HG03565 (cell line): ENCODE measurements around the gene KCNG2.

Experiments used
- ATAC-seq: cut with Tn5 transposase; IDR thresholded peaks from one replicate; pipeline ENCODE4 v1.9.1; 2021; ENCODE audit warnings: mild to moderate bottlenecking, moderate library complexity; ENCODE audit not compliant: unreplicated experiment

The KCNG2 gene

GRCh38 chr18:79766308-79766707, 31.4 kb upstream of the KCNG2 start:
- ATAC-seq = no peak

- ATAC-seq = no peak
Measured at GRCh38 chr18:79768745-79769144, 29.0 kb upstream of the KCNG2 start.

GRCh38 chr18:79769698-79770500, 27.8 kb upstream of the KCNG2 start:
- no peak for ATAC-seq

- no peak for ATAC-seq
Measured at GRCh38 chr18:79770501-79770815, 27.3 kb upstream of the KCNG2 start.

- ATAC-seq = no peak
Measured at GRCh38 chr18:79770826-79771225, 26.9 kb upstream of the KCNG2 start.

- ATAC-seq = no peak
Measured at GRCh38 chr18:79771446-79772107, 26.2 kb upstream of the KCNG2 start.

- ATAC-seq = no peak
Measured at GRCh38 chr18:79772108-79772864, 25.5 kb upstream of the KCNG2 start.

GRCh38 chr18:79772865-79773696, 24.7 kb upstream of the KCNG2 start:
- ATAC-seq = no peak

- ATAC-seq = no peak
Measured at GRCh38 chr18:79774111-79774510, 23.6 kb upstream of the KCNG2 start.

GRCh38 chr18:79775441-79776221, 22.1 kb upstream of the KCNG2 start:
- no peak for ATAC-seq

- ATAC-seq = no peak
Measured at GRCh38 chr18:79776674-79777073, 21.1 kb upstream of the KCNG2 start.

GRCh38 chr18:79778291-79778791, 19.4 kb upstream of the KCNG2 start:
- no peak for ATAC-seq

- ATAC-seq = no peak
Measured at GRCh38 chr18:79779021-79779699, 18.6 kb upstream of the KCNG2 start.

GRCh38 chr18:79779700-79780190, 18.0 kb upstream of the KCNG2 start:
- no peak for ATAC-seq

GRCh38 chr18:79780547-79780946, 17.2 kb upstream of the KCNG2 start:
- ATAC-seq = no peak

GRCh38 chr18:79781331-79781941, 16.3 kb upstream of the KCNG2 start:
- ATAC-seq = no peak

GRCh38 chr18:79782566-79783308, 15.0 kb upstream of the KCNG2 start:
- no peak for ATAC-seq
